Keratinocyte (primary cell): ENCODE results near the gene CAPZA1.

Experiments used
- EZH2 ChIP-seq: IDR thresholded peaks from one replicate; pipeline ENCODE4 v1.6.1; 2012; ENCODE audit warnings: inconsistent platforms, mild to moderate bottlenecking, low read length, moderate library complexity
- TF ChIP-seq, protein P1 (sequence below), 3 experiments: IDR thresholded peaks in 1 of 3; conservative IDR thresholded peaks in 1 of 3; optimal IDR thresholded peaks in 1 of 3; 2 replicates in 2 of 3; 3 replicates in 1 of 3; pipeline versions ENCODE3 to v1.5.1; 2011; ENCODE audit warnings: low read length in 3 of 3, mild to moderate bottlenecking in 3 of 3, moderate library complexity in 2 of 3, control low read depth in 1 of 3, inconsistent platforms in 1 of 3; ENCODE audit not compliant: insufficient read depth in 2 of 3; ENCODE audit errors: extremely low read depth in 1 of 3

DNA sequence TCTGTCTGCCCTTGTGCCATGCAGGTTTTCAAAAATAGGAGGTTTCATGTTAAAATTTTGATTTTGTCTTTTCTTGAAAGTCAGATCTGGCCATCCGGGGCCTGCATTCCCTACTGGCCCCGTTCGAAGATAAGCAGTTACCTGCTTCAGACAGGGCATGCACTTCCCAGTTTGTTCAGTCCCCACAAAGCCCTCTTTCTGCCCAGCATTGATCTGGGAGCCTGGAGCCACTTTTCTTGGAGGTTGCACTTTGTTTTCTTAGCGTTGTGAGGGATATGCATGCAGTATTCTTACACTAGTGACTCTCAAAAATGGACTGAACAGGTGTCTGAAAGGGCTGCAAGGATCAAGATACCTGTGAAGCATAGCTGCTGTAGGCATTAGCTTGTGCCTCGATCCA is 66.3 kb downstream of the CAPZA1 start:
- TF ChIP-seq, protein P1, sequence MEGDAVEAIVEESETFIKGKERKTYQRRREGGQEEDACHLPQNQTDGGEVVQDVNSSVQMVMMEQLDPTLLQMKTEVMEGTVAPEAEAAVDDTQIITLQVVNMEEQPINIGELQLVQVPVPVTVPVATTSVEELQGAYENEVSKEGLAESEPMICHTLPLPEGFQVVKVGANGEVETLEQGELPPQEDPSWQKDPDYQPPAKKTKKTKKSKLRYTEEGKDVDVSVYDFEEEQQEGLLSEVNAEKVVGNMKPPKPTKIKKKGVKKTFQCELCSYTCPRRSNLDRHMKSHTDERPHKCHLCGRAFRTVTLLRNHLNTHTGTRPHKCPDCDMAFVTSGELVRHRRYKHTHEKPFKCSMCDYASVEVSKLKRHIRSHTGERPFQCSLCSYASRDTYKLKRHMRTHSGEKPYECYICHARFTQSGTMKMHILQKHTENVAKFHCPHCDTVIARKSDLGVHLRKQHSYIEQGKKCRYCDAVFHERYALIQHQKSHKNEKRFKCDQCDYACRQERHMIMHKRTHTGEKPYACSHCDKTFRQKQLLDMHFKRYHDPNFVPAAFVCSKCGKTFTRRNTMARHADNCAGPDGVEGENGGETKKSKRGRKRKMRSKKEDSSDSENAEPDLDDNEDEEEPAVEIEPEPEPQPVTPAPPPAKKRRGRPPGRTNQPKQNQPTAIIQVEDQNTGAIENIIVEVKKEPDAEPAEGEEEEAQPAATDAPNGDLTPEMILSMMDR (optimal IDR thresholded peaks at IDR 0.05 in 1 of 3, IDR thresholded peaks at IDR 0.05 in 1 of 3, conservative IDR thresholded peaks at IDR 0.05 in 1 of 3; ENCODE audit: extremely low read depth in 1 of 3, insufficient read depth in 2 of 3, low read length in 3 of 3), result no peak
- no peak for TF ChIP-seq EZH2
